ENCODE data around the gene TAS1R1. TPM values are rescaled to one million over a fixed set of nuclear protein-coding genes. Genes with fewer than 3 reads are reported as not detected.

TAS1R1 gene
- total RNA-seq, 4 donors from 2014 or later = not detected

DNA sequence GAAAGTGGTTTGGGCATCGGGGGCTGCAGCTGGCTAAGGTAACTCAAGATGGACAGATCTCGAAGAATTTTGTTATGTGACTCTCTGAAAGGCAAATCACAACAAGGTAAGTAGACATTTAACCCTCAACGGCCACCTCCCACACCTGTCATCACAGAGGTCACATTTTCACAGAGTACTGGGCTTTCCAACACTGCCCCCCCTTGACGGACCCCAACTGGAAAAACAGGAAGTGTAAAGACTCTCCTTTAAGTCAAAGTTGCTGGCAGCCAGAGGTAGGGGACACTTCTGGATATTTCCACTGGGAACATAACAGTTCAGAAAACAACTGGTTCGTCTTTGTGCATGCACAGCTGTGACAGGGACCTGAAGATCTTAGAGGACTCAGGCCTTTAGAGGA, 23.1 kb upstream of the TAS1R1 start:
- DNase-seq = no peak
- Histone ChIP-seq H3K9me3 (no peaks in the 10 kb centered on the region), H3K27ac (no peak overlapping the region), H3K4me1 (no peaks in the 10 kb centered on the region), H3K4me3 (no peak overlapping the region), H3K36me3 (no peaks in the 10 kb centered on the region), H3K27me3 (no peaks in the 10 kb centered on the region)
- intact Hi-C loops (cut with DNase I; ENCODE audit: low total_unique reads) = no loop called here
- TF ChIP-seq, protein P1, sequence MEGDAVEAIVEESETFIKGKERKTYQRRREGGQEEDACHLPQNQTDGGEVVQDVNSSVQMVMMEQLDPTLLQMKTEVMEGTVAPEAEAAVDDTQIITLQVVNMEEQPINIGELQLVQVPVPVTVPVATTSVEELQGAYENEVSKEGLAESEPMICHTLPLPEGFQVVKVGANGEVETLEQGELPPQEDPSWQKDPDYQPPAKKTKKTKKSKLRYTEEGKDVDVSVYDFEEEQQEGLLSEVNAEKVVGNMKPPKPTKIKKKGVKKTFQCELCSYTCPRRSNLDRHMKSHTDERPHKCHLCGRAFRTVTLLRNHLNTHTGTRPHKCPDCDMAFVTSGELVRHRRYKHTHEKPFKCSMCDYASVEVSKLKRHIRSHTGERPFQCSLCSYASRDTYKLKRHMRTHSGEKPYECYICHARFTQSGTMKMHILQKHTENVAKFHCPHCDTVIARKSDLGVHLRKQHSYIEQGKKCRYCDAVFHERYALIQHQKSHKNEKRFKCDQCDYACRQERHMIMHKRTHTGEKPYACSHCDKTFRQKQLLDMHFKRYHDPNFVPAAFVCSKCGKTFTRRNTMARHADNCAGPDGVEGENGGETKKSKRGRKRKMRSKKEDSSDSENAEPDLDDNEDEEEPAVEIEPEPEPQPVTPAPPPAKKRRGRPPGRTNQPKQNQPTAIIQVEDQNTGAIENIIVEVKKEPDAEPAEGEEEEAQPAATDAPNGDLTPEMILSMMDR (IDR thresholded peaks at IDR 0.05) = no peak
- no peak for TF ChIP-seq POLR2A (IDR thresholded peaks at IDR 0.05)

GRCh38 chr1:6534248-6534822, 20.8 kb upstream of the TAS1R1 start:
- H3K4me1 ChIP-seq = no peaks in the 10 kb centered on the region
- no peak for TF ChIP-seq POLR2A (IDR thresholded peaks at IDR 0.05)
- TF ChIP-seq, protein P1 (IDR thresholded peaks at IDR 0.05) = no peak
- no peaks in the 10 kb centered on the region for H3K27me3 ChIP-seq
- no peak for DNase-seq
- no peak overlapping the region for H3K27ac ChIP-seq
- H3K36me3 ChIP-seq = no peaks in the 10 kb centered on the region
- intact Hi-C loops (cut with DNase I; ENCODE audit: low total_unique reads) = no loop called here
- H3K9me3 ChIP-seq = no peaks in the 10 kb centered on the region
- no peak overlapping the region for H3K4me3 ChIP-seq

DNA sequence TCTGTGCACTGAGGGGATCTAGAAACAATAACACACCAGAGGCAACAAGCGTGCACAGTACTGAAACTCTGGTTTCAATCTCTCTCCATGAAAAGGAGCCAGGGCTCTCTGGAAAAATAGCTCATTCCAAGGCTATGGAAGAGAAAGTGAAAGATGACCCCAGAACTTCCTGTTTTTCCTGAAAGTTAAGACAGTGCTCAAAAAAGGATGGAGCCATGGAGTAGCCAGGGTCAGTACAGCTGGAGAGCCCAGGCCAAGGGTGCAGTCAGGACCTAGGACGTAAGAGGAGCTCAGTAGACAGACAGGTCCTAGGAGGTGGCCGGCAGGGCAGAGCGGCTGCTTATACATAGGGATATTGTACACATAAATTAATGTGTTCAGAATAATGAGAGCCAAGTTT, 19.9 kb upstream of the TAS1R1 start:
- TF ChIP-seq, protein P1 (IDR thresholded peaks at IDR 0.05) = no peak
- no peak for TF ChIP-seq POLR2A (IDR thresholded peaks at IDR 0.05)
- Histone ChIP-seq H3K4me3 (no peak overlapping the region), H3K4me1 (no peaks in the 10 kb centered on the region), H3K36me3 (no peaks in the 10 kb centered on the region), H3K9me3 (no peaks in the 10 kb centered on the region), H3K27me3 (no peaks in the 10 kb centered on the region), H3K27ac (no peak overlapping the region)
- intact Hi-C loops (cut with DNase I; ENCODE audit: low total_unique reads) = no loop called here
- no peak for DNase-seq

DNA sequence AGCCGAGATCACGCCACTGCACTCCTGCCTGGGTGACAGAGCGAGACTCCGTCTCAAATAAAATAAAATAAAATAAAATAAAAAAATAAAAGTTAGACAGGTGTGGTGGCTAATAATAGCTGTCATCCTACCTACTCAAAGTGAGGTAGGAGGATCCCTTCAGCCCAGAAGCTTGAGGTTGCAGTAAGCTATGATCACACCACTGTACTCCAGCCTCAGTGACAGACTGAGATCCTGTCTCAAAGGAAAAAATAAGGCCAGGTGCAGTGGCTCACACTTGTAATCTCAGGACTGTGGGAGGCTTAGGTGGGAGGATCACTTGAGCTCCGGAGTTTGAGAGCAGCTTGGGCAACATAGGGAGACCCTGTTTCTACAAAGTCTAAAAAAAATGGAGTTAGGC, 18.8 kb upstream of the TAS1R1 start:
- Histone ChIP-seq H3K4me3 (no peak overlapping the region), H3K9me3 (no peaks in the 10 kb centered on the region), H3K27ac (no peak overlapping the region), H3K27me3 (no peaks in the 10 kb centered on the region), H3K36me3 (no peaks in the 10 kb centered on the region), H3K4me1 (no peaks in the 10 kb centered on the region)
- TF ChIP-seq, protein P1 (IDR thresholded peaks at IDR 0.05) = no peak
- no peak for TF ChIP-seq POLR2A (IDR thresholded peaks at IDR 0.05)
- DNase-seq = no peak
- intact Hi-C loops (cut with DNase I; ENCODE audit: low total_unique reads) = no loop called here

GRCh38 chr1:6538956-6539355, 16.2 kb upstream of the TAS1R1 start:
- no peak for TF ChIP-seq POLR2A (IDR thresholded peaks at IDR 0.05)
- TF ChIP-seq, protein P1 (IDR thresholded peaks at IDR 0.05) = no peak
- no peak for DNase-seq
- H3K4me3 ChIP-seq = no peak overlapping the region
- H3K27ac ChIP-seq = no peak overlapping the region
- no peaks in the 10 kb centered on the region for H3K9me3 ChIP-seq
- no peaks in the 10 kb centered on the region for H3K4me1 ChIP-seq
- intact Hi-C loops (cut with DNase I; ENCODE audit: low total_unique reads) = no loop called here
- no peaks in the 10 kb centered on the region for H3K36me3 ChIP-seq
- H3K27me3 ChIP-seq = no peaks in the 10 kb centered on the region
